ENCODE results near the gene PRR20C.
"Not testable (repeated sequence)": the region's sequence is repeated elsewhere in the genome, so short reads cannot be mapped to it uniquely, and the experiment has no call there.

PRR20C gene

GRCh38 chr13:57153761-57154160 is at the start of gene PRR20C:
PRR20C (plus strand) TSS chr13:57154061; CDS start chr13:57154448, 387 bp downstream.
- not testable (repeated sequence) for DNase-seq

DNA sequence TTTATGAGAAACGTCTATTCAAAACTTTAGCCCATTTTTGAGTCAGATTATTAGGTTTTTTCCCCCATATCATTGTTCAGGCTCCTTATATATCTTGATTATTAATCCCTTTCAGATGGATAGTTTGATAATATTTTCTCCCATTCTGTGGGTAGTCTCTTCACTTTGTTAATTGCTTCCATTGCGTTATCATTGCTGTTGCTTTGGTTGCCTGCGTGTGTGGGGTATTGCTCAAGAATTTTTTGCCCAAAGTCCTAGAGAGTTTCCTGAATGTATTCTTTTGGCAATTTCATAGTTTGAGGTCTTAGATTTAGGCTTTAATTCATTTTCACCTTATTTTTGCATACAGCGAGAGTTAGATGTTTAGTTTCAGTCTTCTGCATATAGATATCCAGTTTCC is 38.9 kb upstream of the PRR20C start:
- DNase-seq: no peak

- DNase-seq: no peak
Measured at GRCh38 chr13:57123681-57124080, 30.2 kb upstream of the PRR20C start.

DNA sequence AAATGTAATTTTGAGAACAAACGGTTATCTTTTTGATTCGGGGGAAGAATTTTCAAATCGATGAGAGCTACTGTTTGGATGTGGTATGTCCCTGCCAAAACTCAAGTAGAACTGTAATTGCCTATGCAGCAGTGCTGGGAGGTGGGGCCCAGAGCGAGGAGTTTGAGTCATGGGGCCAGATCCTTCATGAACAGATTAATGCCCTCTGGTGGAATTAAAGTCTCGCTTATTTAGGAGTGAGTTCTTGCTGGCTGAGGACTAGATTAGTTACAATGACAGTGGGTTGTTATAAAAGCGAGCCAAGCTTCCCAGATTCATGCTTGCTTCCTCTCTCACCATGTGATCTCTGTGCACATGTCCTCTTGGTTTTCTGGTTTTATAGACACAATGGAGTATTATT is 25.0 kb upstream of the PRR20C start:
- no peak for DNase-seq

- DNase-seq: no peak
Measured at GRCh38 chr13:57136093-57136492, 17.8 kb upstream of the PRR20C start.

DNA sequence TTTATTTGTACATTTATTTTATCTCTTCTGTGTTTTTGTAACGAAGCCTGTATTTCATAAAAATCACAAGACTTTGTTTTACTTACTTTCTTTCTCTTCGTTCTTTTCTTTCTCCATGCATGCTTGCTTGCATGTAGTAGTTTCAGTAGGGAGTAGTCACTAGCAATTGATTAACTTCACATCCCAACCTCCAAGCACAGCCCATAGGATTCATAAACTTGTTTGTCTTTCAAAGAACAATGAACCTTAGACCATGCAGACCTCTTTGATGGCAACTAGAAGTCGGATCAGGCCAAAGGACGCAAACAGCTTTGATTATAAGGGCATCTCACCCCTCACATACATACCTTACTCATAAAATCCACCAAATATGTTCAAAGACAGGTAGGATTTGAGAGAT is 16.3 kb upstream of the PRR20C start:
- no peak for DNase-seq

DNA sequence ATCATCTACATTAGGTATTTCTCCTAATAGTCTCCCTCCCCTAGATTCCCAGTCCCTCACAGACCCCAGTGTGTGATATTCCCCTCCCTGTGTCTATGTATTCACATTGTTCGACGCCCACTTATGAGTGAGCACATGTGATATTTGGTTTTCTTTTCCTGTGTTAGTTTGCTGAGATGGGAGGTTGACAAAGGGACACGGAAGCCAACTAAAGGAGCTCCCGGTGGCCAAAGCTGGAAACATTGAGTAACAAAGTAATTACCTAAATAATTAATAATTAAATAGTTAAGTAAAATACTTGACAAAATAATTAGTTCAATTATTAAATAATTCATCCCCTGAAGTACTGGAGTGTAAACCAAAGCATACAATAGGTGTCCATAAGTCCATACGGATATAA is 14.9 kb upstream of the PRR20C start:
- DNase-seq: no peak

- DNase-seq: not testable (repeated sequence)
Measured at GRCh38 chr13:57139781-57140180, 14.1 kb upstream of the PRR20C start.

GRCh38 chr13:57140235-57140968 is 13.5 kb upstream of the PRR20C start, which contains the start of gene PRR20A:
PRR20A (plus strand) TSS chr13:57140918; CDS start chr13:57141305, 387 bp downstream.
- DNase-seq: not testable (repeated sequence)

GRCh38 chr13:57147188-57147587 is 6.7 kb upstream of the PRR20C start, which contains the start of gene PRR20B:
PRR20B (plus strand) TSS chr13:57147488; CDS start chr13:57147875, 387 bp downstream.
- DNase-seq: not testable (repeated sequence)

DNA sequence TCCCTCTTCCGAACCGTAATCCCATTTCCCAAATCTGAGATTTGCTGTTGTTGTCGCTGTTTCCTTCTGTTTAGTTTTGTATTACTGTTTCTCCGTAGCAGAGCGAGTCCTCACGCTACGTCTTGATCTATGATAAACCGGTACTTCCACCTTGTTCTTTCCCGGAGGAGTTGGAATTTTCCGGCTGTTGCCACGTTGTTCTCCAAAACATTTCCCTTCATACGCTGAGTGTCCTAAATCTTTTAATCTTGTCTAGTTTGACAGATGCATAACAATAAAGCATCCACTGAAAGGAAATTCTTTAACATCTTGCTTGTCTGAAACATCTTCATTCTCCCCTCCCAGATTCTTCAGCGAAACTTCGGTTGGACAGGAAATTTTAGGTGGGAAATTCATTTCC is 5.8 kb upstream of the PRR20C start:
- not testable (repeated sequence) for DNase-seq

DNA sequence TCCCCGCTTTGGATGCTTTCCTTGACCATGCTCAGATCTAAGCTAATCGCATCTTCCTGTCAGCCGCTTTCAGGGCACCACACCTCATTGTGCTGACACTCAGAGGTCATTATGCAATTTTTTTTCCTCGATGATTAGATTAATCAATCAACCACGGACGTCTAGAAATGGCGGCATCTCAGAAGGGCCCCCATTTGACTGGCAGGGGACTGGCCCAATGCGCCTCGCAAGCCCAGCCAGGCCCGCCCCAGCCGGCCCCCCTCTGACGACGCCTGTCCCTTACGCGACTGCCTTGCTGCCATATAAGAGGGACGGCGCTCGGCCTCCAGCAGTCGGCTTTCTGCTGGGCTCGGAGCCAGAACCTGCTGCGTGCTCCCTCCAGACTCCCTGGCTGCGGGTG is 6.5 kb downstream of the PRR20C start, which contains the start of gene PRR20D:
PRR20D (plus strand) TSS at position 301 of the 400 bp plus-strand sequence. CDS start 387 bp downstream, outside the sequence.
- DNase-seq: not testable (repeated sequence)

DNA sequence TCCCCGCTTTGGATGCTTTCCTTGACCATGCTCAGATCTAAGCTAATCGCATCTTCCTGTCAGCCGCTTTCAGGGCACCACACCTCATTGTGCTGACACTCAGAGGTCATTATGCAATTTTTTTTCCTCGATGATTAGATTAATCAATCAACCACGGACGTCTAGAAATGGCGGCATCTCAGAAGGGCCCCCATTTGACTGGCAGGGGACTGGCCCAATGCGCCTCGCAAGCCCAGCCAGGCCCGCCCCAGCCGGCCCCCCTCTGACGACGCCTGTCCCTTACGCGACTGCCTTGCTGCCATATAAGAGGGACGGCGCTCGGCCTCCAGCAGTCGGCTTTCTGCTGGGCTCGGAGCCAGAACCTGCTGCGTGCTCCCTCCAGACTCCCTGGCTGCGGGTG is 13.0 kb downstream of the PRR20C start, which contains the start of gene PRR20E:
PRR20E (plus strand) TSS at position 301 of the 400 bp plus-strand sequence. CDS start 387 bp downstream, outside the sequence.
- DNase-seq: not testable (repeated sequence)

GRCh38 chr13:57191667-57192066 is 37.8 kb downstream of the PRR20C start:
- no peak for DNase-seq
